GM12864 (cell line): Measurements from ENCODE around the gene PGAM5.
"Not testable (repeated sequence)": the region's sequence is repeated elsewhere in the genome, so short reads cannot be mapped to it uniquely, and the experiment has no call there.

ENCODE experiments used
- DNase-seq: peaks from one replicate; pipeline ENCODE4 v3.0.0-alpha.2; 2011; ENCODE audit warnings: low read depth
- H3K4me3 ChIP-seq: 2 replicates; pipeline ENCODE4 v1.5.1; 2011; ENCODE audit warnings: mild to moderate bottlenecking, low read depth, low read length, control low read depth
- CTCF ChIP-seq: IDR thresholded peaks from 2 replicates; pipeline ENCODE4 v1.5.1; 2011; ENCODE audit warnings: low read depth, mild to moderate bottlenecking, moderate library complexity, low read length, control low read depth, inconsistent platforms; ENCODE audit errors: missing control alignments

PGAM5 gene

GRCh38 chr12:132689227-132689626 is 21.4 kb upstream of the PGAM5 start:
- H3K4me3 ChIP-seq = no peak overlapping the region

GRCh38 chr12:132690112-132690511 is 20.5 kb upstream of the PGAM5 start:
- no peak for TF ChIP-seq CTCF
- H3K4me3 ChIP-seq = no peak overlapping the region
- no peak for DNase-seq

More at GRCh38 chr12:132689227-132689626, 21.4 kb upstream of the PGAM5 start:
- DNase-seq = no peak
- no peak for TF ChIP-seq CTCF

- not testable (repeated sequence) for DNase-seq, H3K4me3 ChIP-seq
Observed at GRCh38 chr12:132692030-132692429, 18.6 kb upstream of the PGAM5 start.

DNA sequence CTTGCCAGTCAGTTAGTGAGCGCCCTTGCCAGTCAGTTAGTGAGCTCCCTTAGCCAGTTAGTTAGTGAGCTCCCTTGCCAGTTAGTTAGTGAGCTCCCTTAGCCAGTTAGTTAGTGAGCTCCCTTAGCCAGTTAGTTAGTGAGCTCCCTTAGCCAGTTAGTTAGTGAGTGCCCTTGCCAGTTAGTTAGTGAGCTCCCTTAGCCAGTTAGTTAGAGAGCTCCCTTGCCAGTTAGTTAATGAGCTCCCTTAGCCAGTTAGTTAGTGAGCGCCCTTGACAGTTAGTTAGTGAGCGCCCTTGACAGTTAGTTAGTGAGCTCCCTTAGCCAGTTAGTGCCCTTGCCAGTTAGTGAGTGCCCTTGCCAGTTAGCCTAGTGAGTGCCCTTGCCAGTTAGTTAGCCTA is 15.8 kb upstream of the PGAM5 start:
- not testable (repeated sequence) for DNase-seq, H3K4me3 ChIP-seq

DNA sequence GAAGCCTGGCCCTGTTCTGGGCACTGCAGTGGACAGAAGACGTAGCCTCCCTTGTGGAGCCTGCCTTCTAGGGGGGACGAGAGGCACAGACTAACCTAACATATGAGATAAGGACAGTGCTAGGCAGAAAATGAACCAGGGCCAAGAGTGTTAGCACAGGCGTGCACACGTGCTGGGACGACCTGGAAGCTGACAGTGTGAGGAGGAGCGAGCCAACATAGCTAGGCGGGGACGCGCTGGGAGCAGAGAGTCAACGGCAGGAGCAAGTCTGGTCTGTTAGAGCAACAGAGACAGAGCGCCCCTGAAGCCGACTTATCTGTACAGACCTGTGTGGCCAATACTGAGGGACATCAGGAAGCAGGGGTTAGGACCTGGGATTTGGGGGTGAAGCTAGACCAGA is 15.2 kb upstream of the PGAM5 start:
- H3K4me3 ChIP-seq = no peak overlapping the region
- no peak for DNase-seq
- no peak for TF ChIP-seq CTCF

DNA sequence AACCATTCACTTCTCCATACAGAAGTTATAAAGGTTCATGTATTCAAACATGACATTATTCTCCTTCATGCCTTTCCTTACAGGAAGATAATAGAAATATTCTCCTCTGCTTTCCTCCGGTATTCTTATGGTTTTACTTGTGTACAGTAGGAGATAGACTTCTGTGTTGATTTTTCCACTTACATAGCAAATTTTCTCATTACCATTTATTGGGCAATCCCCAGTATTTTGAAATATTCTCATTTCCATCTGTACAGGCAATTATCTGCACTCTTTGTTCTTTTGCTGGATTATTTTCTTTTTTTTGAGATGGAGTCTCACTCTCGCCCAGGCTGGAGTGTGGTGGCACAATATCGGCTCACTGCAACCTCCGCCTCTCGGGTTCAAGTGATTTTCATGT is 12.3 kb upstream of the PGAM5 start:
- no peak for DNase-seq
- no peak overlapping the region for H3K4me3 ChIP-seq
- TF ChIP-seq CTCF = no peak

DNA sequence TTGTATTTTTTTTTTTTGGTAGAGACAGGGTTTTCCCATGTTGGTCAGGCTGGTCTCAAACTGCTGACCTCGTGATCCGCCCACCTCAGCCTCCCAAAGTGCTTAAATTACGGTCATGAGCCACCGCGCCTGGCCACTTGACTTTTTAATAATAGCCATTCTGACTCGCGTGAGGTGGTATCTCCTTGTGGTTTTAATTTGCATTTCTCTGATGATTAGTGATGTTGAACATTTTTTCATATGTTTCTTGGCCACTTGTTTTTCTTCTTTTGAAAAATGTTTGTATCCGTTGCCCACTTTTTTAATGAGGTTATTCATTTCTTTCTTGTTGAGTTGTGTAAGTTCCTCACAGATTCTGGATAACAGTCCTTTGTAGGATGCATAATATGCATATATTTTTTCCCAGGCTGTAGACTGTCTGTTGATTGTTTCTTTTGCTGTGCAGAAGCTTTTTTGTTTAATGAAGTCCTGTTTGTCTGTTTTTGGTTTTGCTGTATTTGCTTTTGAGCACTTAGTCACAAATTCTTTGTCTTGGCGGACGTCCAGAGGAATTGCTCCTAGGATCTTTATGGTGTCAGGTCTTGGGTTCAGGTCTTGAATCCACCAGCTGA is 10.3 kb upstream of the PGAM5 start:
- DNase-seq = peak; percentile 52

More for the DNA sequence above, 10.3 kb upstream of the PGAM5 start:
- H3K4me3 ChIP-seq = no peak overlapping the region
- TF ChIP-seq CTCF = no peak
